ENCODE measurements around the gene AJM1.

DNA sequence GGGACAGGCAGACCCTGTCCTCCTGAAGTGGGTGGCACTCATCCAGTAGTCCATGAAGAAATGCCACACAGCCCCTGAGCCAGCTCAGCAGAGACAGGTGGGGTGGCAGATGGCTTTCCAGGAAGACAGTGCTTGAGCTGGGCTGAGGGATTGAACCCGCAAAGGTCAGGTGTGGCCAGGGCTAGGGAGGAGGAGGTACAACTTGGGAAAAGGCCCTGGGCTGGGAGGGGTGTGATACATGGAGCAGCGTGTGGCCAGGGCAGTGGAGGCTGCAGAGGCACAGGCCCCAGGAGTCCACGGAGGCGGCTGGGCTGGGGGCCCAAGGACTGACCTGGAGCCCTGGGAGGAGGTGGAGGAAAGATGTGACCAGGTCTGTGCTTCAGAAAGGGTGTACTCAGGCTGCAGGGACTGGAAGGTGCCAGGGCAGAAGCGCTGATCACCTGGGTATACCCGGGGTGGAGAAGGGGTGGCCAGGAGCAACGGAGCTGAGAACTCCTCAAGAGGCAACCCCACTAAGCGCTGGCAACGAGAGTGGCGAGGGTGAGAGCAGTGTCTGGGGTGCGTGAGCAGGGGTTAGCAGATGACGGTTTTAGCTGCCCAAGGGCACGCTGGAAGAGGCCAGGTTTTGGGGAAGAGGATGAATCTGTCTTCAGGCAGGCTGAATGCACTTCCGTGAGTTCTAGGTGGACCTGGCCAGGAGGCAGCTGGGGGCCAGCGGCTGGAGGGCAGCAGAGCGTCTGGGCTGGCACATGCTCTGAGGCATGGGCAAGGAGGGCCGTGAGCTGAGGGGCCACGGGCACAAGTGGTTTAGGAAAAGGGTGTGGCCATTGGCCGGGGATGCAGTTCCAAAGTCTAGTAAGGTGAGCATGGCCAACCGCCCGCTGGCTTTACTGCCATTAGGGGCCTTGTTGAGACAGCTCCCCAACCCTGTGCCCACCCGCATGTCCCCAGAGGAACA is 38.4 kb upstream of the AJM1 start:
- TF ChIP-seq, protein P1, sequence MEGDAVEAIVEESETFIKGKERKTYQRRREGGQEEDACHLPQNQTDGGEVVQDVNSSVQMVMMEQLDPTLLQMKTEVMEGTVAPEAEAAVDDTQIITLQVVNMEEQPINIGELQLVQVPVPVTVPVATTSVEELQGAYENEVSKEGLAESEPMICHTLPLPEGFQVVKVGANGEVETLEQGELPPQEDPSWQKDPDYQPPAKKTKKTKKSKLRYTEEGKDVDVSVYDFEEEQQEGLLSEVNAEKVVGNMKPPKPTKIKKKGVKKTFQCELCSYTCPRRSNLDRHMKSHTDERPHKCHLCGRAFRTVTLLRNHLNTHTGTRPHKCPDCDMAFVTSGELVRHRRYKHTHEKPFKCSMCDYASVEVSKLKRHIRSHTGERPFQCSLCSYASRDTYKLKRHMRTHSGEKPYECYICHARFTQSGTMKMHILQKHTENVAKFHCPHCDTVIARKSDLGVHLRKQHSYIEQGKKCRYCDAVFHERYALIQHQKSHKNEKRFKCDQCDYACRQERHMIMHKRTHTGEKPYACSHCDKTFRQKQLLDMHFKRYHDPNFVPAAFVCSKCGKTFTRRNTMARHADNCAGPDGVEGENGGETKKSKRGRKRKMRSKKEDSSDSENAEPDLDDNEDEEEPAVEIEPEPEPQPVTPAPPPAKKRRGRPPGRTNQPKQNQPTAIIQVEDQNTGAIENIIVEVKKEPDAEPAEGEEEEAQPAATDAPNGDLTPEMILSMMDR (IDR thresholded peaks at IDR 0.05): no peak
- TF ChIP-seq POLR2A (IDR thresholded peaks at IDR 0.05): no peak
- TF ChIP-seq EP300 (IDR thresholded peaks at IDR 0.05): no peak
